Loucy (cell line): ENCODE data around the gene FXYD3.

ENCODE experiments used
- EZH2phosphoT487 ChIP-seq: fragments of 200-600 bp; IDR thresholded peaks from 2 replicates; pipeline ENCODE4 v1.6.1; 2018; ENCODE audit warnings: antibody characterized with exemption, mild to moderate bottlenecking, moderate library complexity, borderline replicate concordance
- TF ChIP-seq, protein P1 (sequence below): fragments of 200-600 bp; sonication (generic); conservative IDR thresholded peaks from 2 replicates; pipeline ENCODE4 v1.5.1; 2014; ENCODE audit warnings: mild to moderate bottlenecking, antibody characterized with exemption, low read length

DNA sequence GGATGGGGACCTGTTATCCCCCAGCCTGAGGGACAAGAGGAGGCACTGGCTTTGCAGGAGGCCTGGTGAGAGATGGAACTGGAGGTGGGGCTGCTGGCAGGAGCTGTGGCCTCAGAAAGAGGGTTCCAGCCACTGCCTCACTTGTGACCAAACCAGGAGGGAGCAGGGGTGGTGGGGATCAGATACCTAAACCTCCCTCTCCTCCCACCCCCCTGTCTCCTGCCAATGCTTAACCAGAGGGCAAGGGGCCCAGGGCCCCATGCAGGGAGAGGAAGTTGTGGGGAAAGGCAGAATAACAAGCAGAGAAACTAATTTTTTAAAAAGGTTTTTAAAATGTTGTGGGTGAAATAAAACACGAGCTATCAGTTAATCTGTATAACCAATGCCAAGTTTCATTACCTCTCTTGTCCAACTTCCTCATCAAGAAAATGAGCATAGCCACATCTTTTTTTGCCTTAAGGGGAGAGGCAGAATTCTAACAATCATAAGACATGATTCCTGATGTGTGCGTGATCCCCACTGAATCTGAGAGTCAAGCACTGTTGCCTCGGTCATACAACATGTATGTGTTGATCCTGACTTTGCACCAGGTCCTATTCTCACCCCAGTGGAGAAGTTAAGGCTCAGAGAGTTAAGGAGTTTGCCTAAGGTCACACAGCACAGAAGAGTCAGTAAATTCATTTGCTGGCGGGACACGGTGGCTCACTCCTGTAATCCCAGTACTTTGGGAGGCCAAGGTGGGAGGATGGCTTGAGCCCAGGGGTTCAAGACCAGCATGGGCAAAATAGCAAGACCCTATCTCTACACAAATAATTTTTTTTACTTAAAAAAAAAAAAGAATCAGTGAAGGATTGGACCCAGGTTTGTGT lies 51.9 kb downstream of the FXYD3 start:
- TF ChIP-seq, protein P1, sequence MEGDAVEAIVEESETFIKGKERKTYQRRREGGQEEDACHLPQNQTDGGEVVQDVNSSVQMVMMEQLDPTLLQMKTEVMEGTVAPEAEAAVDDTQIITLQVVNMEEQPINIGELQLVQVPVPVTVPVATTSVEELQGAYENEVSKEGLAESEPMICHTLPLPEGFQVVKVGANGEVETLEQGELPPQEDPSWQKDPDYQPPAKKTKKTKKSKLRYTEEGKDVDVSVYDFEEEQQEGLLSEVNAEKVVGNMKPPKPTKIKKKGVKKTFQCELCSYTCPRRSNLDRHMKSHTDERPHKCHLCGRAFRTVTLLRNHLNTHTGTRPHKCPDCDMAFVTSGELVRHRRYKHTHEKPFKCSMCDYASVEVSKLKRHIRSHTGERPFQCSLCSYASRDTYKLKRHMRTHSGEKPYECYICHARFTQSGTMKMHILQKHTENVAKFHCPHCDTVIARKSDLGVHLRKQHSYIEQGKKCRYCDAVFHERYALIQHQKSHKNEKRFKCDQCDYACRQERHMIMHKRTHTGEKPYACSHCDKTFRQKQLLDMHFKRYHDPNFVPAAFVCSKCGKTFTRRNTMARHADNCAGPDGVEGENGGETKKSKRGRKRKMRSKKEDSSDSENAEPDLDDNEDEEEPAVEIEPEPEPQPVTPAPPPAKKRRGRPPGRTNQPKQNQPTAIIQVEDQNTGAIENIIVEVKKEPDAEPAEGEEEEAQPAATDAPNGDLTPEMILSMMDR, result no peak
- TF ChIP-seq EZH2phosphoT487, result no peak
